Stimulated activated CD4-positive, alpha-beta T cell treated with anti-CD3 and anti-CD28 coated beads, Interleukin-1b, Interleukin-23, amount 100 ng/mL, for 4 hours (primary cell): ENCODE measurements around the gene TTC3.
A peak's percentile ranks its signal among the peaks of the same experiment; 100 is the strongest.

Source experiments
- DNase-seq, 2 donors: peaks; one replicate each; pipeline ENCODE4 v3.0.0-alpha.2; 2020; ENCODE audit warnings: low read depth in 2 of 2

TTC3 gene

GRCh38 chr21:37059181-37059580 lies 13.9 kb upstream of the TTC3 start:
- DNase-seq, result no peak

DNA sequence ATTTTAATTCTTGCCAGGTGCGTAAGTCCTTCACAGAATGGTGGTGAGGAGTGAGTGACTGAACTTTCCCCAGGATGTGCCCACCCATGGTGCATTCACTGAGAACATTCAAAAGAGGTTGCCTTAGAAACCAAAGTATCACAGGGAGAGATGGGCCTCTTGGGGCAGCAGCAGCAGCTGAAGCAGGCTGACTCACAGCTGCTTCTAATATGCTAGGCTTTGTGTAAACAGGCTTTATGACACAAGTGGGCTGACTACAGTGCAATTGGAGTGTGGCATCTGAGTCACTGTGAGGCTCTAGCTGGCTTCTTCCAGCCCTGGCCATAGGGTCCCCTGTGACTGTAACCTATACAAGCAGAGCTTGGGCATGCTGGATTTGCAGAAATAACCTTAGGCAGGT lies 12.8 kb upstream of the TTC3 start:
- no peak for DNase-seq

- DNase-seq, result no peak
Observed at GRCh38 chr21:37061926-37062592, 11.0 kb upstream of the TTC3 start.

DNA sequence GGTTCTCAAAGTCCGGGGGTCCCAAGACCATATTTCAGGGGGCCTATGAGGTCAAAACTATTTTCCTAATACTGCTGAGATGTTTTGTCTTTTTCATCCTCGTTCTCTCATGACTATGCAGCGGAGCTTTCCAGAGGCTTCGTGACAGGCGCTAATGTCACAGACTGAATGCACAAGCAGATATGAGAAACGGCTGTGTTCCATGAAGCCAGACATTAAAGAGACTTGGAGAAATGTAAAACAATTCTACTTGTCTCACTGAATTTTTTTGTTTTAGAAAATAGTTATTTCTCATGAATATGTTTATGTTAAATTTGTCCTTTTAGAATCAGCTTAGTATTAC lies 10.5 kb upstream of the TTC3 start:
- no peak for DNase-seq

- no peak for DNase-seq
Observed at GRCh38 chr21:37063433-37063832, 9.6 kb upstream of the TTC3 start.

- no peak for DNase-seq
Observed at GRCh38 chr21:37064841-37065240, 8.2 kb upstream of the TTC3 start.

DNA sequence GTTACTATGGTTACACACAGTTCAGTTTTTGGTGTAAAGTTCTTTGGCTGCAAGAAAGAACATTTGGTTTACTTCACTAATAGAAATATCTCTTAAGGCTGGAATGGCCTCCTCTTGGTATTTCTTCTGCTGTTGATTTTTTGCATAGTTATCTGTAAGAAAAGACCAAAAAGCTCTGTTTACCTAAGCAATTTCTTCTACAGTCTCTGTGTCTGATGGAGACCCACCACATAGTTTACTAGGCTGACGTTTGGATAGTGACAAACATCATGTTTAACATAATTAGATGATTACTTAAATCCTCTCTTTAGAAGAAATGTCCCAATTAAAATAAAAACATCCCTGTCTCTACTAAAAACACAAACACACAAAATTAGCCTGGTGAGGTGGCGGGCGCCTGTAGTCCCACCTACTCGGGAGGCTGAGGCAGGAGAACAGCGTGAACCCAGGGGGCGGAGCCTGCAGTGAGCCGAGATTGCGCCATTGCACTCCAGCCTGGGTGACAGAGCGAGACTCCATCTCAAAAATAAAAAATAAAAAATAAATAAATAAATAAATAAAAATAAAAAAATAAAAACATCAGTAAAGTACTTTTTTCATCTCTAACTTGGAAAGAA lies 7.4 kb upstream of the TTC3 start:
- no peak for DNase-seq

DNA sequence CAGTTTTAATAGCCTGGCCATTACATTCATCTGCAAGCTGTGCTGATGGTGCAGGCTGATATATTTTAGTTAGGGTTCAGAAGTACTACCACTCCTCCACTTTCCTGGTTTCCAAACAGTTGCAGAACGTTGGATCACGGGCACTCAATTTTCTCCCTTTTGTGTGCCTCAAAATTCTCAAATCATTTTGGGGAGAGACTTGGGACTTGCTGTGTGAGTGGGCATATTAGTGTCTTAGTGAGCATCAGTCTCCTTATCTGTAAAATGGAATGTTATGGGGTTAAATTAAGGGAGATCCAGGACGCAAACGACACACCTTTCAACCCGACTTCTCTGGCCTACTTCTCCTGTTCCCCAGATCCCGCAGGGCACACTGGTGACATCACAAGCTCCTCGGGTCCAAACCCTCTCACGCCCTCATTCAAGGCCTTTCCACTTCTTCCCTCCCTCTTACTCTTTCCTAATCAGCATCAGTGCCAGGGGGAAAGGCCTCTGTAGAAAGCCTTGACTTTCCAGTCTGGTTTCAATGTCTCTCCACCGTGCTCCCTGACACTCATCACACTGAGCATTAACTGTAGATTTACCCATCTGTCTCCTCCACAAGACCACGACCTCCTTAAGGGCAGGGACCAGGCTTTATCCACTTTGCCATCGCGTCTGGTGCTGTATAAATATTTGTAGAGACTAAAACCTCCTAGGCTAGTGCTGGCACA lies 1.3 kb upstream of the TTC3 start:
- no peak for DNase-seq

DNA sequence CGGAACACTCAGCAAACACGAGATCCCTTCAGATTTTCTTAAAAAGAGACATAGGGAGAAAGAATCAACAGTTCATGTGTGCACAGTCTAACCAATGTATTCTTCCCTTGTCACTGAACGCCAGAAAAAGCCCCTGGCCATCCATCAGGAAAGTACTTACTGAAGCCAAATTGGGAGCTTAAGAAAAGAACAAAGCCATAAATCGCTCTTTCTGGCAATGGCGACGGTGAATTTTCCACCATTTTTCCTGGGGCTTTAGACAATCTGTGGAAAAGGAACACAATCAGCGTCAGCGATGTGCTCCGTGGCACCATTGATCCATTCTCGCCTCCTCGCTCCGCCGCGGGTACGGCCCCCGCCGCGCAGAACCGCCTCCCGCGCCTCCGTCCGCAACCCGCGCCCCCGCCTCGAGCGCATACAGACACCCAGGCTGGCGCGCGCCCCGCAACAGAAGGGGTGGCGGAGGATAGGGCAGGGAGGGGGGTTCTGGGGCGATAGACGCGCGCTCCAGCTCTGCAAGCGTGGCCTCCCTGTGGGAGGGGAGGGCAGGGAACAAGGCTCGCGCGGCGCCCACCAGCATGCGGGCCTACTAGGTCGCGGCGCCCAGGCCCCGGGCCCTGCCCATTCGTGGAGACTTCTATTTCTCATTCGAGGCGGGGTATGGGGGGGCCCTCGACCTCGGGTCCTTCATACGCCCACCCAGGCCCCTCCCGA lies 623 bp upstream of the TTC3 start:
- DNase-seq, result peak; percentile 65

GRCh38 chr21:37073417-37074196 lies 553 bp downstream of the TTC3 start:
- DNase-seq, result peak; percentile 35 to 48

- DNase-seq, result no peak
Observed at GRCh38 chr21:37074197-37074510, 1.1 kb downstream of the TTC3 start.

DNA sequence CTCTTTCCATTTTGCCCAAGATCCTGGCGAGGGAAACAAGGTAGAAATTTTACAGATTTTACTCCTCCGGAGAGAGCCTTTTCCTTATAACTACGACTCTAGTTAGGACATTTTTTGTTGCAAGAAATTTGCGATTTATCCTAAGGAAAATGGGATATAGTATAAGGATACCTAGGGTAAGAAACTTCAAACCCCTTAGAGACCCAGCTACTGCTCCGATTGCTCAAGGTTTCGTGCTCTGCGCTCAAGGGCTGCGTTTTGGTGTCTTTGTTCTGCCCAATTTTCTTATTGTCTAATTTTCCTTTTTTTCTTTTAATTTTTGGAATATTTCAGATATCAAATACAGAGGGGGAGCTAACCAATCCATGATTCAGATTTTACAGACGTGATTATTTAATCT lies 1.5 kb downstream of the TTC3 start:
- DNase-seq, result no peak

GRCh38 chr21:37075214-37075770 lies 2.2 kb downstream of the TTC3 start:
- DNase-seq, result no peak

- DNase-seq, result no peak
Observed at GRCh38 chr21:37076087-37076850, 3.2 kb downstream of the TTC3 start.

DNA sequence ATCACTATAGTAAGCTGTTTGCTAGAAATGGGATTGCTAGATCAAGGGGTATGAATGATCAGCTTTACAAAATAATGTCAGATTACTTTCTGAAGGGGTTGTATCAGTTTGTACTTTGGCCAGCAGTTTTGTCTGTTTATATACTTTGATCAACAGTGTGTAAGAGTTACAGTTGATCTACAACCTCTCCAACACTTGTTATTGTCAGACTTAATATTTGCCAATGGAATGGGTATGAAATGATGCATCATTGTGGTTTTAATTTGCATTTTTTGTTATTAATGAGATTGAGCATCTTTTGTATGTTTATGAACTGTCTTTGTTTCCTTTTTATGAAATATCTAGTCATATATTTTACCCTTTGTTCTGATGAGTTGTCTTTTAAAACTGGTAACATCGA lies 4.3 kb downstream of the TTC3 start:
- no peak for DNase-seq

DNA sequence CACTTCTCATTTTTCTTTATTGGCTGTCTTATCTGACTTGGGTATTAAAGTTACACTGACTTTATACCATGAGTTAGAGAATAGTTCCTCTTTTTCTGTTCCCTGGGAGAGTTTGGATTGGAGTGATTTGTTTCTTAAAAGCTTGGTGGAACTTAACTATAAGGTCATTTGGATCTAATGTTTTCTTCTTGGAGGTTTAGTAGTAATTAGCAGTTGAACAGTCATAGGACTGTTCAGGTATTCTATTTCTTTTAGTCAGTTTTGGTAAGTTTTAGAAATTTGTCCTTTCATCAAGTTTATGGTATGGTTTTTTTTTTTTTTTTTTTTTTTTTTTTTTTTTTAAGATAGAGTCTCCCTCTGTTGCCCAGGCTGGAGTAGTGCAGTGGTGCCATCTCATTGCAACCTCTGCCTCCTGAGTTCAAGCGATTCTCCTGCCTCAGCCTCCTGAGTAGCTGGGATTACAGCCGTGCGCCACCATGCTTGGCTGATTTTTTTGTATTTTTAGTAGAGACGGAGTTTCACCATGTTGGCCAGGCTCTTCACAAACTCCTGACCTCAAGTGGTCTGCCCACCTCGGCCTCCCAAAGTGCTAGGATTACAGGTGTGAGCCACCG lies 6.3 kb downstream of the TTC3 start:
- no peak for DNase-seq

GRCh38 chr21:37082375-37082774 lies 9.3 kb downstream of the TTC3 start:
- DNase-seq, result no peak

GRCh38 chr21:37082856-37083528 lies 9.9 kb downstream of the TTC3 start:
- DNase-seq, result no peak

- DNase-seq, result no peak
Observed at GRCh38 chr21:37085726-37086125, 12.7 kb downstream of the TTC3 start.

DNA sequence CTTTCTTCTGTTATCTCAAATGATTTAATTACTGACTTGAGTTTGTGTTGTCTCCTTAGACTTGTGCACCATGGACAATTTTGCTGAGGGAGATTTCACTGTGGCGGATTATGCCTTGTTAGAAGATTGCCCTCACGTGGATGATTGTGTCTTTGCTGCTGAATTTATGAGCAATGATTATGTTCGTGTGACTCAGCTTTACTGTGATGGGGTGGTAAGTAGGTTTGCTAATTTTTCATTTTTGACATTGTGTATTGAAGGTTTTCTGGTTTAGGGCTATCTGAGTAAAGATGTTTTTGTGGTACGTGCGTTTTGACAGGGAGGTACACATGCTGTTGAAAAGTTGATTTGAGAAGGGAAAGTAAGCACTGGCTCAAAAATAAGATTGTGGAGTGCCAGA lies 14.1 kb downstream of the TTC3 start:
- no peak for DNase-seq
